Thyroid gland (tissue), 4 donors: ENCODE data around the gene POC1B. TPM values are rescaled to one million over a fixed set of nuclear protein-coding genes. Genes with fewer than 3 reads are reported as not detected.

Experiments used
- DNase-seq, 2 donors: peaks; one replicate each; pipeline ENCODE4 v3.0.0-alpha.2; 2019
- H3K27ac ChIP-seq, 3 donors: fragments of 200-600 bp; sonication (generic); 1 replicate in 2 of 3; 2 replicates in 1 of 3; pipeline ENCODE4 v1.5.1; 2016 to 2019; ENCODE audit warnings: mild to moderate bottlenecking in 1 of 3, moderate library complexity in 1 of 3
- H3K27me3 ChIP-seq: fragments of 200-600 bp; sonication (generic); one replicate; pipeline ENCODE4 v1.5.1; 2019
- H3K36me3 ChIP-seq, 2 donors: fragments of 200-600 bp; sonication (generic); one replicate each; pipeline ENCODE4 v1.5.1; 2016 to 2019
- H3K4me1 ChIP-seq, 2 donors: fragments of 200-600 bp; sonication (generic); one replicate each; pipeline ENCODE4 v1.5.1; 2017 to 2019
- H3K4me3 ChIP-seq, 3 donors: fragments of 200-600 bp; sonication (generic); replicated peaks in 1 of 3; 1 replicate in 2 of 3; 2 replicates in 1 of 3; pipeline ENCODE4 v1.5.1; 2016; ENCODE audit warnings: mild to moderate bottlenecking in 1 of 3
- H3K9me3 ChIP-seq: fragments of 200-600 bp; sonication (generic); one replicate; pipeline ENCODE4 v1.5.1; 2017
- CTCF ChIP-seq, 6 experiments: fragments of 200-600 bp in 3 of 6; fragments of 450-650 bp in 3 of 6; sonication (generic) in 3 of 6; IDR thresholded peaks; one replicate each; pipeline ENCODE4 v1.5.1; 2016 to 2019; ENCODE audit warnings: antibody characterized with exemption in 6 of 6, mild to moderate bottlenecking in 2 of 6, inconsistent platforms in 1 of 6, moderate library complexity in 1 of 6
- POLR2A ChIP-seq, 2 donors: fragments of 450-650 bp; IDR thresholded peaks; one replicate each; pipeline ENCODE4 v1.6.1; 2017; ENCODE audit warnings: antibody characterized with exemption in 2 of 2, mild to moderate bottlenecking in 2 of 2, moderate library complexity in 1 of 2
- WGBS, 2 donors: methylation state at CpG; one replicate each; pipeline ENCODE4 v1.1.5; 2017; 5-methylcytosine and 5-hydroxymethylcytosine counted together
- intact Hi-C: fragments of 100-400 bp; cut with DNase I; formaldehyde crosslinking; loops from one replicate; pipeline ENCODE4 v1.15.1; 2023
- total RNA-seq, 4 donors: library from RNA; depleted of rRNA; stranded (reverse); fragments of >200 nt; gene quantifications; one replicate each; pipeline ENCODE4 v1.2.3, GENCODE V29; 2016

Gene POC1B
- total RNA-seq, 4 donors from 2014 or later, result 21.2 to 38.3 (median 27.2) TPM

- TF ChIP-seq CTCF (IDR thresholded peaks at IDR 0.05) (no peak), POLR2A (IDR thresholded peaks at IDR 0.05) (no peak)
- Histone ChIP-seq H3K4me3 (no peak overlapping the region), H3K27ac (no peak overlapping the region), H3K36me3 (no peaks in the 10 kb centered on the region), H3K4me1 (no peaks in the 10 kb centered on the region), H3K9me3 (no peaks in the 10 kb centered on the region), H3K27me3 (no peaks in the 10 kb centered on the region)
- intact Hi-C loops, result no loop called here
- no peak for DNase-seq
- WGBS, 2 donors, result 75 to 83% methylated on average over 2 of the region's 2 CpGs
Measured at GRCh38 chr12:89424846-89425245, 101.0 kb downstream of the POC1B start.

- no peaks in the 10 kb centered on the region for H3K4me1 ChIP-seq
- H3K9me3 ChIP-seq, result no peaks in the 10 kb centered on the region
- no peak for TF ChIP-seq CTCF (IDR thresholded peaks at IDR 0.05)
- TF ChIP-seq POLR2A (IDR thresholded peaks at IDR 0.05), result no peak
- H3K4me3 ChIP-seq, result no peak overlapping the region
- intact Hi-C loops, result no loop called here
- no peaks in the 10 kb centered on the region for H3K27me3 ChIP-seq
- H3K27ac ChIP-seq, result no peak overlapping the region
- no peak for DNase-seq
- H3K36me3 ChIP-seq, result no peaks in the 10 kb centered on the region
Measured at GRCh38 chr12:89424389-89424788, 101.5 kb downstream of the POC1B start.

GRCh38 chr12:89421092-89421835, 104.6 kb downstream of the POC1B start:
- intact Hi-C loops, result no loop called here
- TF ChIP-seq POLR2A (IDR thresholded peaks at IDR 0.05) (no peak), CTCF (IDR thresholded peaks at IDR 0.05) (peak in 2 of 6 experiments; percentile 11)

GRCh38 chr12:89418228-89418910, 107.5 kb downstream of the POC1B start:
- intact Hi-C loops, result no loop called here
- H3K27ac ChIP-seq, result no peak overlapping the region
- H3K9me3 ChIP-seq, result no peaks in the 10 kb centered on the region
- H3K4me3 ChIP-seq, result no peak overlapping the region
- no peaks in the 10 kb centered on the region for H3K36me3 ChIP-seq
- no peaks in the 10 kb centered on the region for H3K27me3 ChIP-seq
- WGBS, 2 donors, result 85 to 90% methylated on average over 5 of the region's 5 CpGs
- H3K4me1 ChIP-seq, result no peaks in the 10 kb centered on the region
- DNase-seq, result no peak
- TF ChIP-seq CTCF (IDR thresholded peaks at IDR 0.05) (no peak), POLR2A (IDR thresholded peaks at IDR 0.05) (no peak)

More at GRCh38 chr12:89421092-89421835, 104.6 kb downstream of the POC1B start:
- Histone ChIP-seq H3K36me3 (no peaks in the 10 kb centered on the region), H3K27me3 (no peaks in the 10 kb centered on the region), H3K4me3 (no peak overlapping the region), H3K9me3 (no peaks in the 10 kb centered on the region), H3K27ac (no peak overlapping the region), H3K4me1 (no peaks in the 10 kb centered on the region)
- no peak for DNase-seq
- 87 to 91% methylated on average over 6 of the region's 6 CpGs for WGBS, 2 donors
